Thoracic aorta endothelial cell (primary cell): Measurements from ENCODE around the gene SHF. TPM values are rescaled to one million over a fixed set of nuclear protein-coding genes. Genes with fewer than 3 reads are reported as not detected.

Experiments
- total RNA-seq: library from RNA; depleted of rRNA; stranded (reverse); fragments of >200 nt; gene quantifications from 2 replicates; pipeline ENCODE4 v1.2.3, GENCODE V29; 2012

The SHF gene, protein sequence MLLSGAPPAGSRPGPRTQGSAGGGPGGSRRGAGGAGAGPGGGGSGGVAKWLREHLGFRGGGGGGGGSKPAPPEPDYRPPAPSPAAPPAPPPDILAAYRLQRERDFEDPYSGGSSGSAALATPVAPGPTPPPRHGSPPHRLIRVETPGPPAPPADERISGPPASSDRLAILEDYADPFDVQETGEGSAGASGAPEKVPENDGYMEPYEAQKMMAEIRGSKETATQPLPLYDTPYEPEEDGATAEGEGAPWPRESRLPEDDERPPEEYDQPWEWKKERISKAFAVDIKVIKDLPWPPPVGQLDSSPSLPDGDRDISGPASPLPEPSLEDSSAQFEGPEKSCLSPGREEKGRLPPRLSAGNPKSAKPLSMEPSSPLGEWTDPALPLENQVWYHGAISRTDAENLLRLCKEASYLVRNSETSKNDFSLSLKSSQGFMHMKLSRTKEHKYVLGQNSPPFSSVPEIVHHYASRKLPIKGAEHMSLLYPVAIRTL
- 2.1 and 2.6 TPM in 2 replicates for total RNA-seq

DNA sequence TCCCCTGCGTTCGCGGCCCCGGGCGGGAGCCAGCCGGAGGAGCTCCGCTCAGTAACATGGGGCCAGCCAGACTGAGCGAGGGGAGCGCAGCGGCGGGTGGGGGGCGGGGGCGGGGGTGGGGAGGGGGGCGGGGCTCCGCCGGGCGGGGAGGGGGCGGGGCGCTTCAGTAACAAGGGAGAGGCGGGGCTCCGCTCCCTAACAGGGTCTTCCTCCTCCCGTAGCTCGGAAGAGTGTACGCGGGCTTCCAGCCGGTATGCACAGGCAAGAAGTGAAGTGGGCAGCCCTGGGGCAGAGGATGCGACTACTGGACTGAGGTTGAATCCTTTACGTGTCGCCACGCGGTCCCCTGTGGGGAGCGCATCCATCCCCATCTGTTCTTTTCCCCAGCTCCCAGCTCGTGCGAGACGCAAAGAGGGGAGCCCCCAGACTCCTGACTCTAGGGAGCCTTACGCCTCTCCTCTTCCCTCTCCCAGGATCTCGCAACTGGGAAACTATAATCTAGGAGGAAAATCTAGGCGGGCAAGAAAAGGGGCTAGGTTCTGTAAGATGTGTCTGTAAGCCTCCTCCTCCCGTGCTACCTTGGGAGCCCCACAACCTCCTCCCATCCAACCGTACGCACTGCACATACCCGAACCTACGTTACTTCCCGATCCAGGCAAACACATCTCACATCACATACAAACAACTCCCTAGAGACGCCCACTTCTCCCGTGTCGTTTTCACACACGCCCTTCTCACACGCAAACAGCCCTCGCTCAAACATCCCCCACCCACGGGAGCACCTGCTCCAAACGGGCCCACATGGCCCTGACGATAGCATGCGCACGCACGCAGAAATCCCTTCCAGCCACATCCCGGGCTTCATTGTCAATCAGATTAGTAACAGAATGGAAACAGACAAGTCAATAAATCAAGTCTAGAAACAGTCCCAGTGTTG is at the start of gene SHF:
TSS of gene SHF (minus strand) at position 73 of the 937 bp plus-strand sequence. CDS start at position 58, 15 bp downstream.

GRCh38 chr15:45129651-45130129 is 58.1 kb downstream of the SHF start, which contains the start of the genes DUOX1 and DUOXA1:
DUOX1 (plus strand) TSS chr15:45129994; CDS start chr15:45131967, 1,973 bp downstream.
DUOXA1 (minus strand) TSS chr15:45129879; CDS start chr15:45123014, 6,865 bp downstream.

Other genes with a start within 250 kb of the SHF start
- not detected in 2 replicates for gene TERB2, start 231.3 kb downstream of the SHF start, total RNA-seq
- 43.4 and 57.4 TPM in 2 replicates for gene SORD, start 164.8 kb downstream of the SHF start, total RNA-seq
- gene DUOX2, start 73.8 kb downstream of the SHF start, total RNA-seq = not detected in 2 replicates
- gene DUOXA2, start 73.6 kb downstream of the SHF start, total RNA-seq = not detected in 2 replicates
- gene DUOXA1, start 58.1 kb downstream of the SHF start, total RNA-seq = not detected in 2 replicates
- gene DUOX1, start 58.0 kb downstream of the SHF start, total RNA-seq = under 0.01 TPM in 1 of 2 replicates, not detected in the other
- not detected in 2 replicates for gene SLC28A2, start 64.3 kb upstream of the SHF start, total RNA-seq
- gene GATM, start 190.6 kb upstream of the SHF start, total RNA-seq = 0.66 and 1.3 TPM in 2 replicates